ENCODE data around the gene INO80.
"Not testable (repeated sequence)": the region's sequence is repeated elsewhere in the genome, so short reads cannot be mapped to it uniquely, and the experiment has no call there.

Gene INO80

GRCh38 chr15:41116116-41116961 lies at the start of gene INO80:
Gene INO80 (minus strand): TSS chr15:41116280. CDS start chr15:41096310, 19,970 bp downstream.
- peak; percentile 99 for DNase-seq

GRCh38 chr15:41161736-41162135 lies 45.7 kb upstream of the INO80 start:
- DNase-seq: no peak

GRCh38 chr15:41161336-41161735 lies 45.3 kb upstream of the INO80 start:
- DNase-seq: no peak

- DNase-seq: no peak
Measured at GRCh38 chr15:41160639-41161315, 44.7 kb upstream of the INO80 start.

GRCh38 chr15:41154412-41154811 lies 38.3 kb upstream of the INO80 start:
- DNase-seq: no peak

GRCh38 chr15:41153733-41154132 lies 37.7 kb upstream of the INO80 start:
- no peak for DNase-seq

- no peak for DNase-seq
Measured at GRCh38 chr15:41151451-41152005, 35.4 kb upstream of the INO80 start.

- DNase-seq: no peak
Measured at GRCh38 chr15:41150279-41150678, 34.2 kb upstream of the INO80 start.

- DNase-seq: no peak
Measured at GRCh38 chr15:41148065-41148464, 32.0 kb upstream of the INO80 start.

GRCh38 chr15:41139619-41140018 lies 23.5 kb upstream of the INO80 start:
- no peak for DNase-seq

GRCh38 chr15:41139112-41139511 lies 23.0 kb upstream of the INO80 start:
- DNase-seq: not testable (repeated sequence)

- DNase-seq: not testable (repeated sequence)
Measured at GRCh38 chr15:41135580-41135979, 19.5 kb upstream of the INO80 start.

- DNase-seq: no peak
Measured at GRCh38 chr15:41133454-41133853, 17.4 kb upstream of the INO80 start.

GRCh38 chr15:41132094-41132493 lies 16.0 kb upstream of the INO80 start:
- not testable (repeated sequence) for DNase-seq

- no peak for DNase-seq
Measured at GRCh38 chr15:41128174-41128902, 12.3 kb upstream of the INO80 start.

- no peak for DNase-seq
Measured at GRCh38 chr15:41125931-41126642, 10.0 kb upstream of the INO80 start.

GRCh38 chr15:41125063-41125669 lies 9.1 kb upstream of the INO80 start:
- no peak for DNase-seq

GRCh38 chr15:41124058-41124457 lies 8.0 kb upstream of the INO80 start:
- DNase-seq: no peak

- DNase-seq: no peak
Measured at GRCh38 chr15:41122849-41123248, 6.8 kb upstream of the INO80 start.

GRCh38 chr15:41121951-41122350 lies 5.9 kb upstream of the INO80 start:
- no peak for DNase-seq

- DNase-seq: no peak
Measured at GRCh38 chr15:41116962-41117252, 827 bp upstream of the INO80 start.

- peak; percentile 82 for DNase-seq
Measured at GRCh38 chr15:41115652-41116115, 396 bp downstream of the INO80 start.
